CD4-positive, alpha-beta T cell treated with Interleukin-2 at 100 ng/mL for 4 hours (primary cell): ENCODE data around the gene GPR3.
A peak's percentile ranks its signal among the peaks of the same experiment; 100 is the strongest.
"Not testable (repeated sequence)": the region's sequence is repeated elsewhere in the genome, so short reads cannot be mapped to it uniquely, and the experiment has no call there.

Experiments
- DNase-seq: peaks from one replicate; pipeline ENCODE4 v3.0.0-alpha.2; 2020; ENCODE audit warnings: low spot score

The GPR3 gene

DNA sequence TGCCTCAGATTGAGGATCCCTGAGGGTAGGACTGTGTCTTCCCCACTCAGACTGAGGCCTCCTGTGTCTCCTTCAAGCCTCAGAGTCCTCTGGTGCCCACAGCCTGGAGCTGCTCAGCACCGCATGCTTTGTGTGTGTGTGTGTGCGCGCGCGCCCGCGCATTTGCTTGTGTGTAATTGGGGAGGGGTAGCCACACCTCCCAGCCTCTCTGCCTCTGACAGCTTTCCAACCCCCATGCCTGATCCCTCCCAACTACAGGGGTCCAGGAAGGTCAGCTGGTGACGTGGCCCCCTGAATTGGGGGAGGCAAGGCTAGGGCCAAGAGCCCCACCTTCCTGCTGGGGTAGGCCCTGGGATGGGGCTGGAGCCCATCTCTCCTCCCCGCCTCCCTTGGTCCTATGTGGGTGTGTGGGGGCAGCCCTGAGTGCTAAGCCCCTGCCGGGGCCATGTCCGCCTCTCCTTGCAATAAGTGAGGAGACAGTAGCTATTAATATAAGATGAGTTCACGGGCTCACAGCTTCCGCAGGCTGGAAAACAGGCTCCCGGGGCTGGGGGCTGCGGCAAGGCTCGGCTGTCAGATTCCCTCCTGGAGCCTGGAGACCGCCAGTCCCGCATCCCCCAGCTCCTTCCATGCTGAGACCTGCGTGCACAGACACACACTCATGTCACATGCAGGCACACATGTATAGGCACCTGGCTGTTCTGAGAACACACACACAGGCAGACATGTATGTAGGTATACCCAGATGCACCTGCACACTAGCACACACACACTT is 7.0 kb downstream of the GPR3 start:
- DNase-seq = no peak

DNA sequence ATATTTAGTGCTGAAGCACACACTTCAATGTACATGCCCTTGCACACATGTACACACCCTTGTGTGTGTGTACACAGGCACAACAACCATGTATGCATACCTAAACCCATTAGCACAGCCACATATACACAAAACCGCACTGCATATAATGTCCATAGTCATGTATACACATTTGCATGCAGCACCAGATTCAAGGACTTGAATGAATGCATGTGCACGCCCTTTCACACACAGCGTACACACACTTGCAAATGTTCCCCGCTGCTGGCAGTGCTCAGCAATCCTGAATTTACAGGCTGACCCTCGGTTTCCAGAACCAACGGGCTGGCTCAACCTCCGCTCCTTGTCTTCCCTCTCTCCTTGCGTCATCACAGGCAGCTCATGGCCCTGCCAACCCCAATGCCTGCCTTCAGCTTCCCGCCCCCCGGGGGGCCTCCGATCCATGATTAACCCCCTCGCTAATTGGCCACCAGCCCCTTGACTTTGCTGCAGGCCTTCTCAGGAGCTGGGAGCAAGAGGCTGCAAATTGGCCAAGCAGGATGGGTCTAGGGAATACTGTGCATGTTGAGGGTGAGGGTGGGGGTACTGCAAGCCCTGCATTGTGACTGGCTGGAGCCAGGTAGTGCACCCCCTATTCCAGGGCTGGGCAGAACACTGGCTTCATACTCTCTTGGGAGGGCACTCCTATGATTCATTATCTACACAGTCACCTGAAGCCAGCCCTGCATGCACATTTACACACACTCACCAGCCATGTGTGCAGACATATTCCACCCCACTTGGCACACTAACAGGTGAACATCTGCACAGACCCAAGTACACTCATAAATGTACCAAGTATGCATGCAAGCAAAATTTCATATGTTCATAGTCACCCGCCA is 7.9 kb downstream of the GPR3 start:
- no peak for DNase-seq

DNA sequence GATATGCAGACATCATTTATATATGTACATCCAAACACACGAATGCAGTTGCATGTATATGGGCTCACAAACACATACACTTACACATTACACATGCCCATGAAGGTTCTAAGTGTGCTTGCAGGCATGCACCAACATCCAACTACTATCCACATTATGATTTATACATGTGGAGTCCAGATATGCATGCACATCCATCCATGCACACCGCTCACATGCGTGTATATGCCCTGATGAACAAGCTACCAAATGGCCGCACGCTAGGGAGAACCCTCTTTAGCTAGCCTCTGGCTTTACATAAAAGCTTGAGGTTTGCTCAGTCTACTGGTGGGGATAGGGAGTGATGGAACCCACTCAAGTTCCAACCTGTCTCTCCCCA is 8.5 kb downstream of the GPR3 start:
- no peak for DNase-seq

DNA sequence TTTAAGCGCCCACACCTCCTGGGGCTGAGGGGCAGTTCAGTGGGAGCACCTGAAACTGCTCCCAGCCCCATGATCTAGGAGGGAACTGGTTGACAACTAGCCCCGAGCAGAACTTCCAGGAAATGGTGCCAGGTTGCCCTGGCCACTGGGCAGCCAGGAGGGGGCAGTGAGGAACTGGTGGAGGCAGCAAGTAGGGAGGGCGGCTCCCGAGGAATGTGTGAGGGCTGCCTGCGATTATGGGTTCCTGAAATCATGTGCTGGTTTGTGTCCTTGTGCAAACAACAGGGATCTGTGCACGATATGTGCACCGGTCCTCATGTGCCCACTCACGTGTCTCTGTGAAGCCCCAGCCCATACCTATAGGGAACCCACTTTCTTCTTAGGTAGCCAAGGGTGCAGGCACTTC is 9.9 kb downstream of the GPR3 start:
- DNase-seq = no peak

DNA sequence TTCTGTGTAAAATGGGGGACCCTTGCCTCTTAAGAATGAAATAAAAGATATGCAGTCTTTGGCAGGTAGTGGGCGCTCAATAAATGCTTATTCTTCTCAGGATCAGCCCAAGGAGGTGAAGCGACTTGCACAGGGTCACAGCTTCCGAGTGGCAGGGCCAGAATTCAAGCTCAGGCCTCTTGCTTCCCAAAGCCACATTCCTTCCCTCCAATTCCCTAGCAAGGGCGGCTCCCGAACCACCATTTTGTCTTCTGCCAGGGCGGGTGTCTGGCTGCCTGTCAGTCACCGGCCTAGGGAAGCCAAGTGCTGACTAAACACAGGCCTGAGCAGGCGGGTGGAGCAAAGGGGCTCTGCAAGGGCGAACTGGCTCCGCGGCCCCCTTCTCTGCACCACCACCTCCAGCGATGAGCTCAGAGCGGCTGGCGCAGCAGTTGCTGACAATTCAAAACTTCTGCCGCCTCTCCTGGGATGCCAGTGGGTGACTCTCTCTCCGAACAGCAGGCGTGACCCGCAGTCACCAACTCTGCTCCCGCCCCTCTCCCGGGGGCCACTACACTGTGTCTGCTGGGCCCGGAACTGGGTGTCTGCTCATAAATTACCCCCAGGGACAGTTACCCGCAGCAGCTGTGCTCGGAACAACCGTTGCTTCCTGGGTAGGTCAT is 10.8 kb downstream of the GPR3 start:
- DNase-seq = peak; percentile 31

DNA sequence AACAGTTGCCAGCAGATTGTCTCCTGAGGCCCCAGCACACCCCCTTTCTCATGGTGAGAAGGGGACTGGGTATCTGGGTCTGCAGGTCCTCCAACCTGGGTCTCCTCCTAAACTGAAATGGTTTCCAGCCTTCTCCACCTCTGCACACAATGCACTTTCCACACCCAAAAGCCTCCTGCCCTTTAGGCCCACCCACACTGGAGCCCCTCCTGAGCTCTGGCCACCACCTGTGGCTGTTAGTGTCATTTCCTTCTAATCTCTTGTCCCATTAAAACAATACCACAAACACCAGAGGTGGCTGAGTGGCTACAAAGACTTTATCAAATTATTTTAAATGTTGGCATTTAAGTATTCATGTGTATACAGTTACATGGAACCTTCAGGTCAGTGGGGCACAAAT is 11.5 kb downstream of the GPR3 start:
- no peak for DNase-seq

DNA sequence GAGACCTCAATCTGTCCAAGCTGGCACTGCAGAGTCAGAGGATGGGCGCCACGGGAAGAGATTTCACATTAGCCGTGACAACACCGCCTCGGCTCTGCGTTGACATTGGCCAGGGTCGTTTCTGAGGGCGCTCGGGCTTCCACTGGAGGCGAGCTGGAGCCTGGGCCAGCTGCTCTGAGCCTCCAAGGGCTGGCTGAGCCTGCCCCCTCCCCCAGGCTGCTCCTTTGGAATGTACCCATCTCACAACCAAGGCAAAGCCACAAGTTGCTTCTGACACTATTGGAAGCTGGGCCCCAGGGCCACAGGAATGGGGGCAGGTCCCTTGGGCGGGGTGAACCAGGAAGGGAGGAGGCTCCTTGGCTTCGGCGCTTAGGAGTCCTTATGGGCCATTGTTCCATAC is 12.7 kb downstream of the GPR3 start:
- no peak for DNase-seq

DNA sequence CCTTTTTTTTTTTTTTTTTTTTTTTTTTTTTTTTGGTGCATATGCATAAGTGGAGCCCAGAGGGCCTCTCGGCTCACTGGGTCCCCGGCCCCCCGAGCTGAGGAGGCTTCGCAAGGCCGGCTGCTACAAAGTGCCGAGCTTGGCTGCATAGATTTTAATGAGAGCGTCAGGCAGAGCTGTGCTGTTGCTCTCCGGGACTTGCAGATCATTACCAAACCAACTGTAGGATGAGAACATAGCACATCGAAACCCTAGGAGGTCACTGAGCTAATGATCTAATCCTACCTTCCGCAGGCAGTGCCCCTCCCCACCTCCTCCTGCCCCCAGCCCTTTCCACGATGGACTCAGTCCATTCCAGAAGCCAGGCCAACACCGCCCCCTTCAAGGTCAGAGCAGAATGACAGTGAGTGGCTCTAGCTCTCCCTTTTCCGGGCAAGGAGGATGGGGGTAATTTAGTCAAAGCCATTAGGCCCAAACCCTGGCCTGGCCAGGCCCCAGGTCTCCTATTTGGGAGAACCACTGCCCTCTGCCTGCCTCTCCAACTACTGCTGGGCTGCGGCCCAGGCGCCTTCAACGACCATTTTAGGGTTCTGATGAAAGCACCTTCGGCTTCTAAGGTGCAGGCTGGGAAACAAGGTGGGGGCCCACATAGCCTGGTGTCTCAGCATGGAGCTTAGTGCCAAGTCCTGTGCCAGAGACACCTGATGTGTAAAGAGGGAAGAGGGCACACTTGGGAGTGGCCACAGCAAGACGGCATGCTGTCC is 13.4 kb downstream of the GPR3 start:
- not testable (repeated sequence) for DNase-seq

DNA sequence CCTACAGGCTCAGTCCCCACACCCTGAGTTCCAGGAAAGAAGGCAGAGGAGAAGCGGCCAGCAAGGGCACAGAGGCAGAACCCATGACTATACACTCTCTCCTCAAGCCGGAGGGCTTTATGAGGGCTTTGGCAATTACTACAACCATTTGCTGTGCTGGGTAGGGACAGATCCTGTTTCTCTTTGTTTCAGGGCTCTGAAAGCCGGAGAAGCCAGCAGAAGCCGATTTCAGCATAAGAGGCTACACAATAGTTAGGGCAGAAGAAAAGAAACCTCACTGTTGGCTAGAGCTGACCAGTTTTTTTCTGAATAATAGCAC is 13.9 kb downstream of the GPR3 start:
- no peak for DNase-seq

DNA sequence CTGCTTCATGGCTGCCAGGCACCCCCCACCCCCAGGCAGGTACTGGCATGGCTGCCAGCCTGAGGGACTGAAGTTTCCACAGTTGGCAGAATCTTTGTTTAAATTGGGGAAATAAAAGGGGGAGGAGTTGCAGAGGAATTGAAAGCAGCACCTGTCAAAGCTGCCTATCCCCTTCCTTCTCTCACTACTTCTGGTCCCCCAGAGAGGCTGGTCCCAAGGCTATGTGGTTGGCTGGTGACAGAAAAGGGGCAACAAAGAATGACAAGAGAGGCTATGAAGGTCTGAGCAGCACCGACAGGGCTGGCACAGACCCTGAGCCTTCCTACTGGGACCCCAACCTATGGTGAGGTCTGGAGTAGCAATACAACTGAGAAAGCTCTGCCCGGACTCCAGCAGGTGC is 14.4 kb downstream of the GPR3 start:
- DNase-seq = not testable (repeated sequence)

DNA sequence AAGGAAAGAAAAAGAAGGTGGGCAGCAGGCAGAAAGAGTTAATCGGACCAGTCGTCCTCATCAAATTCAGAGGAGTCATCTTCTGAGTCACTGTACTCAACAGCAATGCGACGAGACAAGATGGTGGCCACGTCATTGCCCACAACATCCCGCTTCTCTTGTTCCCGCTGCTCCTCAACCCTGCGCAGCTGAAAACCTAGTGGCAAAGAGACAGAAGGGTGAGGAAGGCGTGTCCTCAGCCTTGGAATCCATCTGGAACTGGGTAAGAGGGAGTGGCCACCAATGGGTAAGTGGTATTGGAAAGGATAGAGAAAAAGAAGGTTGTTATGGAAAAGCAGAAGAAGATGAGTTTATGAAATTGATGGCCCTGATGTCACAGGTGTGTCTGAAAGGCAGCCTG is 15.7 kb downstream of the GPR3 start:
- DNase-seq = no peak

DNA sequence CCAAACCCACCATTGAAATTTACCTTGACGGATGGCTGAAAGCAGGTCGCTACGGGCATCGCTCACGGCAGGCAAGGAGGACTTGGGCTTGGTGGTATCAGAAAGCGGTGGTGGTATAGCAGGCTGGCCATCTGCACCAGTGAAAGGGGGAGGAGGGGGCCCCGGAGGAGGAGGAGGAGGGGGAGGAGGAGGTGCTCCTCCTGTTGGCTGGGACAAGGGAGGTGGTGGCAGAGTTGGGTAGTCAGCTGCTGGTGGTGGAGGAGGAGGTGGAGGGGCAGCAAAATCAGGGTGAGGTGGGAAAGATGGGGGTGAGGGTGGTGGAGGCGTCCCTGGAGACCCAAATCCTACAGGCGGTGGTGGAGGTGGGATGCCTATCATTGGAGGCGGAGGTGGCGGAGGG is 17.2 kb downstream of the GPR3 start:
- DNase-seq = no peak

DNA sequence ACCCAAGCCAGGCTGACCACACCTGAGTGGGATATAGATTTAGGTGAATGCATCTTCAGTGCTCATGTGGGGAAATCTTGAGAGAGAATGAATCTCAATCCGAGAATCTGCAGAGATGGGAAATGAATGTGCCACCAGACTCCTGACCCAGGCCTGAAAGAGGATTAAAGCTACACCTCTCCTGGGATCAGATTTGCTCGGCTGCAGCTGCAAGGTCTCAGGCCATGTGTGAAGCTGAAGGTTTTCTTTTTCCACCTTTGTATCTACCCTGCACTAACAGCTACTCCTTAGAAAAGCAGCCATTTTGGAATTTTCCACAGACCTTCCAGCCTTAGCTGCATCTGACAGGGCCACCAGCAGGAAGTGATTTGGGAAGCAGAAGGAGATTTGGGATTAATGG is 18.3 kb downstream of the GPR3 start:
- DNase-seq = no peak

DNA sequence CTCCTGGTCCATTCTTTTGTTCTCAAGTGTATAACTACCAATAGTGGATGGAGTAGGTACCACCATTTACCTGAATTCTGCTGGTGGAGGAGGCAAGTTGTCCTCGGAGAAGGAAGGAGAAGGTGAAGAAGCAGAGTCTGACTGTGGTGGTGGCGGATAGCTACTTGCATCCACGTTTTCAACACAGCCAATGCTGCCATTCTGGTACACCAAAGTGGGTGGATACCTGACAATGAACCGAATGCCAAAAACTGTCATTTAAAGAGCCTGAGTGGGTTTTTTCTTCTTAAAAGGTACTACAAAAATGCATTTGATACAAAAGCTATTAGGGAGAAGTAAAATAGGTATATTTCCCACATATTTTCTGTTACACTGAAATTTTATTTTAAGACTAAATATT is 20.1 kb downstream of the GPR3 start:
- DNase-seq = no peak

DNA sequence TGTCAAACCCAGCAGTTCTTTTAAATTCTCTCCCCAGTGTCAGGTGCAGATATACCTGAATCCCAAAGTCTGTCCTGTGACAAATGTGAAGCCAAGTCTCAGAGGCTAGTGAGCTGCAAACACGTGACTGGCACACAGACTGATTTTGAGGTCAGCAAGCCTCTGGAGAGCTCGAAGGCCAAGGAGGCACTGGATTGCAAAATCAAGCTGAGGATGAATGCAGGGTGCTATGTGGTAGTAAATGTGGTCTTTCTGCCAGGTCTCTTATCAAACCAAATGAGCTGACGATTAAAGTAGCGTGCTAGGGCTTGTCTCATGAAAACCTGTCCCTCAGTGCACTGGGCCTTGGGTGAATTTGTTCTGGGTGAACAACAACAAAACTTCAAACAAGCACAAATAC is 20.6 kb downstream of the GPR3 start:
- DNase-seq = no peak

DNA sequence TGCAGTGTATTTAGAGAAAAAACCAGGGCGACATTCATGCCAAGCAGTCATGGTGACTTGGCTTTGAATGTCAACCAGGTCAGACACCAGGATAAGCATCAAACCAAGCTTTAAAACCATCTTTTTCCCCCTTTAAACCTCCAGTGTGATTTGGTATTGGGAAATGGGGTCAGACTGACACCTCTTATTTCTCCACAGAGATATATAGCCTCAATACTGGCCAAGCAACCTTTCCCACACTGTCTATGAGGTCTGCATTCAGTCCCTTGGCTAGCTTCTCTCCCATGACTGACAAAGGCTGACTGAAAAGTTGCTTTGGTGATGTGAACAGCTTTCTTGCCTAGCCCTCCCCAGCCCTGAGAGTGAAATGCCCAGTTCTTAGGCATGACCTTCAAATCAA is 21.7 kb downstream of the GPR3 start:
- DNase-seq = no peak

DNA sequence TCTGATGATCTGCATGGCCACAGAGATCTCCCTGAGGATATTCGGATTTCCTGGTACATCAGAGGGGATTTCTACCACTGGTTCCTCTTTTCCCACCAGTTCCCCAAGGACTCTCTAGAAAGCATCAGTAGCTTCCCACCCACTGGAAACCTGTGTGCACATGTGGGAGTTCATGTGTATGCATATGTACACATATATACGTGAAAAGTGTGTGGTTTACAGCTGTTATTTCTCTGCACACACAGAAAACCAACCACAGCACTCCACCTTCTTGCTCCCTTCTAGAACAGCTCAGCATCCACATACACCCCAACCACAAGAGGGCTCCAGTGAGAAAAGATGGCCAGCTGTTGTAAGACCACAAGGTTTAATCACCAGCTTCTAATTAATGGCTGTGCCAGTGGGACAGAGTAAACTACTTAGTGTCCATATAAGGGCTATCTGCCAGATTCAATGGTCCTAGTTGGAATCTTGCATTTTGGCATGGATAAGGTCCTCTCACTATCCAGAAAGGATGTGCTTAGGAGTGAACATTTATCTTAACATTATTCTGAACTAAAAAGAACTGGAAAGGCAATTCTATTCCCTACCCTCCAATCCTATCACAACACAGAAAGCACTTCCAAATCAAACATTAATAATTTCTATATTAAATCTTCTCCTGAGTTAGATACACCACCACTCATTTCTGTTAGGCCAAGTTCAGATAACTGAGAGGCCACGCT is 24.1 kb downstream of the GPR3 start:
- peak; percentile 78 for DNase-seq

DNA sequence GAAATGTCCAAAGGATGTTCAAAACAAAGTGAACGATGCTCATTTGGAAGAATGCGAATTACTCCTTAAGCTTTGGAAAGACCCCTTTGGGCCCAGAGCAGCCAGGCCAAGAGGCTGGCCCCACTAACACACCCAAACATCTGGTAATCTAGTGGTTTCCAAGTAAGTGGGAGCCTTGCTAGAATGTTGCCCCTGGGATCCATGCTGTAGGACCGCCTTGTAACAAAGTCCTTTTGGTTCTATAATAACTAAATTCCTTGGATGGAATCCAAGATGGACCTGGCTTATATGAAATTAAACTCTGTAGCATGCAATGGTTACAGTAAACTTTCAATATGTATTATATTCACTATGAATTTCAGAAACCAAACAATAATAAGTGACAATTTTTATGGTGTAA is 25.3 kb downstream of the GPR3 start:
- DNase-seq = no peak

DNA sequence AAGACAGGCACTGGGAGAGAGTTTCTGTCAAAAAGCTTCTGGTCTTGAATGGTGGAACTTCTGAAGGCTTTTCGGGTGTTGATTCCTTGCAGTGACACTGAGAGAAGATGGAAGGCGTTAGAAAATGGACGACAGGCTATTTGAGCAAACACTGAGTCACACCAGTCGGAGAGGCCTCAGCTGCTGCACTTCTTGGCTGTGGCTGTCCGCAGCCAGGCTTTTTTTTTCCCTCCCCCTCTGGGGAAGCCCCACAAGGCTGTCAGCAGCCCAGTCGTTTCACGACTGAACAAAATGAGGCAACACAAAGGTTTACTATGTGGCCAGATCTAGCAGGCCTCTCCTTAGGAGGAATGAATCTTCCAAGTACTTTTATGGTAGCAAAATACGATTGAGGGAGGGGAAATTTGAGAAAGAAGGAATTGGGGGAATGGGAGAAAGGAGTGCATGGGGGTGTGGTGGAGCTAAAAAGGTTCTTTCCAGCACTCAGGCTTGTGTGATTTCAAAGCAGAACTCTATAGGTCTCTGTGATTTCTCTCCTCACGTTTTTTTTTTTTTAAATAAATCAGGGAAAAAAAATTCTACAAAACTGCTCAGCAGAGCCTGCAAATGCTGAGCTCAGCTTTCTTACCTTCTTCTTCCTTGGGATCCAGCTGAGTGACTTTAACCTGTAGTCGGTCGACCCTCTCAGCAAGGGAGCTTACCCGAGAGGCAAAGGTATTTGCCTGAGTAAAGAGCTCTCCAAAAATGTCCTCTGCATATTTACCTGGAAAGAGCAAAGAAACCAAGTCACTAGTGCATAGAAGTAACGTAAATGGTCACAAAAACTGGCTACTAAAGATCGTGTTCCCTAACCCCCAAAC is 26.1 kb downstream of the GPR3 start:
- DNase-seq = peak; percentile 63

DNA sequence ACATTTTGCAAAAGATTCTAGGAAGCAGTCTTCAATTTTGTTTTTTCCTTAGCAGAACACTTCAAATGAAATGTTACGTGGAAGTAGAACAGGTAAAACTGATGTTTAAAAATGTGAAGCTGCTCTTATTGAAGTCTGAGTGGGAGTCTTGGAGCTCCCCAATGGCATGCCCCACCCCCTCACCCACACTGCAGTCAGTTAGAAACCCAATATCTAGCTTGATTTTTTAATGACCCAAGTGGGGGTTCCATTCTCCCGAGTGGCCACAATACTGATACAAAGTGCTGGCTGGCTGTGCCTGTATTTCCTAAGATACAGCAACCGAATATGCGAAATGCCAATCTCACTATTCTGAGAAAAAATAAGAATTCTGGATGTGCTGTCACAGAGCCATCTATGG is 31.3 kb downstream of the GPR3 start:
- no peak for DNase-seq

DNA sequence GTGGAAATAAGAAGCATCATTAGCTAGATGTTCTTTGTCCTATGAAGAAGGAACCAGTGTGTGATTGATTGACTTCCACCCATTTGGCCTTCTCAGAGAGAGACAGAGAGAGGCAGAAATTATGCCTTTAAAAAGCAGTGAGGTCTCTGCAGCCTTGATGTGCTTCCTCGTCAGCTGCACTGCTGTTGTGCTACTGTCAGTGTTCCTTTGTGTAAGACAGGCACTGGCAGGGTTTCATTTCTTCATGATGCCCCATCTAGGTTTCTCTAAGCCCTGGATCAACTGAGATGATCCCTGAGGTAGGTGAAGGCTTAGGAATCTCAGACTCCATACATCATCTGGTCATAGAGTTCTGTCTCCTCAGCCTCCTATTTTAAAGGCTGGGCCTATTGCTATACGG is 34.9 kb downstream of the GPR3 start:
- DNase-seq = no peak
